ENCODE data around the gene DCAF4. TPM values are rescaled to one million over a fixed set of nuclear protein-coding genes. Genes with fewer than 3 reads are reported as not detected.

Gene DCAF4
- total and polyA plus RNA-seq, 2 experiments from 2014 or later: 11.0 to 23.2 TPM

- Histone ChIP-seq H3K4me3 (no peak overlapping the region), H3K27me3 (no peaks in the 10 kb centered on the region), H3K36me3 (no peaks in the 10 kb centered on the region), H3K27ac (no peak overlapping the region), H3K9me3 (ENCODE audit: low read depth) (no peaks in the 10 kb centered on the region), H3K4me1 (ENCODE audit: low read depth) (peaks cover 30% of the 10 kb centered on the region)
- no peak for TF ChIP-seq CTCF (IDR thresholded peaks at IDR 0.05; ENCODE audit: low read depth, low read length)
- DNase-seq (ENCODE audit: low read depth in 1 of 2, low spot score in 1 of 2): no peak
Measured at GRCh38 chr14:72904218-72904617, 22.0 kb upstream of the DCAF4 start.

- DNase-seq (ENCODE audit: low read depth in 1 of 2, low spot score in 1 of 2): peak; percentile 83 to 87
- Histone ChIP-seq H3K36me3 (no peaks in the 10 kb centered on the region), H3K4me3 (no peak overlapping the region), H3K4me1 (ENCODE audit: low read depth) (peaks cover 33% of the 10 kb centered on the region), H3K9me3 (ENCODE audit: low read depth) (no peaks in the 10 kb centered on the region), H3K27me3 (no peaks in the 10 kb centered on the region), H3K27ac (no peak overlapping the region)
- peak; percentile 94 for TF ChIP-seq CTCF (IDR thresholded peaks at IDR 0.05; ENCODE audit: low read depth, low read length)
Measured at GRCh38 chr14:72904840-72905561, 21.3 kb upstream of the DCAF4 start.

GRCh38 chr14:72906316-72906715 is 19.9 kb upstream of the DCAF4 start:
- Histone ChIP-seq H3K9me3 (ENCODE audit: low read depth) (no peaks in the 10 kb centered on the region), H3K4me3 (no peak overlapping the region), H3K27ac (no peak overlapping the region), H3K4me1 (ENCODE audit: low read depth) (peaks cover 25% of the 10 kb centered on the region), H3K36me3 (no peaks in the 10 kb centered on the region), H3K27me3 (no peaks in the 10 kb centered on the region)
- DNase-seq (ENCODE audit: low read depth in 1 of 2, low spot score in 1 of 2): peak in 1 of 2 donors; percentile 73
- TF ChIP-seq CTCF (IDR thresholded peaks at IDR 0.05; ENCODE audit: low read depth, low read length): no peak

GRCh38 chr14:72906879-72907278 is 19.4 kb upstream of the DCAF4 start:
- no peak for DNase-seq (ENCODE audit: low read depth in 1 of 2, low spot score in 1 of 2)
- no peak overlapping the region for H3K4me3 ChIP-seq
- peak overlapping the region; percentile 74 for H3K27ac ChIP-seq
- H3K36me3 ChIP-seq: no peaks in the 10 kb centered on the region
- H3K9me3 ChIP-seq (ENCODE audit: low read depth): no peaks in the 10 kb centered on the region
- H3K27me3 ChIP-seq: no peaks in the 10 kb centered on the region
- TF ChIP-seq CTCF (IDR thresholded peaks at IDR 0.05; ENCODE audit: low read depth, low read length): no peak
- H3K4me1 ChIP-seq (ENCODE audit: low read depth): peaks cover 25% of the 10 kb centered on the region

- Histone ChIP-seq H3K27ac (peak overlapping the region; percentile 74), H3K4me1 (ENCODE audit: low read depth) (peaks cover 25% of the 10 kb centered on the region), H3K4me3 (no peak overlapping the region), H3K9me3 (ENCODE audit: low read depth) (no peaks in the 10 kb centered on the region), H3K27me3 (no peaks in the 10 kb centered on the region), H3K36me3 (no peaks in the 10 kb centered on the region)
- TF ChIP-seq CTCF (IDR thresholded peaks at IDR 0.05; ENCODE audit: low read depth, low read length): no peak
- DNase-seq (ENCODE audit: low read depth in 1 of 2, low spot score in 1 of 2): peak in 1 of 2 donors; percentile 36
Measured at GRCh38 chr14:72907886-72908285, 18.4 kb upstream of the DCAF4 start.
